ENCODE measurements around the gene PDXDC1.
"Not testable (repeated sequence)": the region's sequence is repeated elsewhere in the genome, so short reads cannot be mapped to it uniquely, and the experiment has no call there.

The PDXDC1 gene

DNA sequence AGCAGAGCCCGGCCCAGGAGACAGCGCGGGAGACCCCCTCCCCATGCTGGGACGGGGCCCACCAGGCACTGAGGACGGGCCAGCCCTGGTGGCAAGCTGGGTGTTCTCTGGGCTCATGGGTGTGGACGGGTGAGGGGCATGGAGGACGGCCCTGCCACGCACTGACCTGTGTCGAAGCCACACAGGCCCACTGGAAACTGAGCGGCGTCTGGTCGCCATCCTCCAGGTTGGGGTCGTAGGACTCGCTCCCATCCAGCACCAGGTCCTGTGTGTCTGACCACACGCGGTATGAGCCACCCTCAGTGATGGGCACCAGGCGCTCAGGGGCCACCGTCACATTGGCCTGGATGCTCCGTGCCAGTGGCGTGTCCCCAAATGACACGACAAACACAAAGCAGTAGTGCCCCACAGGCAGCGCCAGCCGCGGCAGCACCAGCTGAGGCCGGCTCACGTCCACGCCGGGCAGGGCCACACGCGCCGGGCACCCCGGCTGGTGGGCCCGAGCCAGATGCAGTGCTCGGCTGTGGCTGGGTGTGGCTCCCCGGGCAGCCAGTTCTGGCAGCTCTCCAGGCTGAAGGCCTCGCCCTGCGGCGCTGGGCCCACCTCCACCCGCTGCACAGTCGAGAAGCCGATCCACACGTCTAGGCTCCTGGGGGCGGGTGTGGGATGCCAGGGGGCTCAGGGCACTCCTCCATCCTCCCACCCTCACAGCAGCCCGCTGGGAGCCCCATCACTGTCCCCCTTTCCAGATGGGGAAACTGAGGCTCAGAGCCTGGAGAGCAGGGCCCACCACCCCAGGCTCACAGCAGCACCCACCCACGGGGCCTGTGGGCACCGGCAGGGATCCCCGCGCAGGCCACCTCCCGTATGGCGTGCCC is 160.9 kb downstream of the PDXDC1 start:
- DNase-seq, result not testable (repeated sequence)

DNA sequence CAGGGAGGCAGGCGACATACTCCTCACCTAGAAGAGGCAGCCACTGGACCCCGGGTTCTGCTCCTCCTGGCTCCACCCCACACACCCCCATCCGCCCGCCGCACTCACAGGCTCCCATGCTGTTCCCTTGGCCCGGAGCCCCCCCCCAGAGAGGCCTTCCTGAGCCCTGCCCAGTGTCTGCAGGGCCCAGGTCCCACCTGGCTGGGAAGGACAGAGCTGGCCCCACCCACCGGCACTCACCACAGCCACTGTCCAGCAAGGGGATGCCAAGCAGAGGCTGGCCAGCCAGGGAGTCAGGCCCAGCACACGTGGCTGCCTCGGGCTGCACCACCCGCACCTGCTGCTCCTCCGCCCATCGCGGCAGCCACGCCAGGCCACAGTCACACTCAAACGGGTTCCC is 162.7 kb downstream of the PDXDC1 start:
- not testable (repeated sequence) for DNase-seq

DNA sequence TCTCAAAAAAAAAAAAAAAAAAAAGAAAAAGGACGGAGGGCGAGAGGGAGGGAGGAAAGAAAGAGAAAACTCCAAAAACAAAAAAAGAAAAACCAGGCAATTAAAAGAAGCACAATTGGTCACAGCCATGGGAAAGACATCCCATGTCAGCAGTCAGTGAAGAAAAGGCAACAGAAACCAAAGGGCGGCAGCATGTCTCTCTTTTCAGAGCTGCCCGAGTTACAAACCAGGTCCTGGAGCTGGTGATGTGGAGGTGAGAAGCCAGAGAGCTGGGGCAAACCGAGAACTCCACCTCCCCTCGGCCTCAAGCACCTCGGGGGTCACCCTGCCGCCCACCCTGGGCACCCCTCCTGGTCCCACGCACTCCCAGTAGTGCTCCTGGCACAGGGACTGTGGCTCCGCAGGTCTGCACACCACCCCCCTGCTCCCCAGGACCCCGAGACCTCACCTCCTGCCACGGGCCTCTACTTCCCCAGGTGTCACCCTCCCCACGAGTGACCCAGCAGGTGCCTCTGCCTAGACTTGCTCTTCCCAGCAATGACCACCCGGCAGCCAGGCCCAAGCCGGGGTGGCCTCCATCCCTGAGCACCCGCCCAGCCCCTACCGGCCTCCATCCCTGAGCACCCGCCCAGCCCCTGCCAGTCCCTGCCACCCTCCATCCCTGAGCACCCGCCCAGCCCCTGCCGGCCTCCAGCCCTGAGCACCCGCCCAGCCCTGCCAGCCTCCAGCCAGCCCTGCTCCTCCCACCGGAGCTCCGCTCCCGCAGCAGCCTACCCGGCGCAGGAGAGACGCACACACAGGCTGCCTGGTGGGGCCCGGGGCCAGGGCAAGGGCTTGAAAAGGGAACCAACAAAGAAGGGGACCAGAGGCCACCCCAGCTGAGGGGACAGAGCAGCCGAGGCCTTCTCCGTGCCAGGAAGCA is 165.9 kb downstream of the PDXDC1 start:
- not testable (repeated sequence) for DNase-seq

DNA sequence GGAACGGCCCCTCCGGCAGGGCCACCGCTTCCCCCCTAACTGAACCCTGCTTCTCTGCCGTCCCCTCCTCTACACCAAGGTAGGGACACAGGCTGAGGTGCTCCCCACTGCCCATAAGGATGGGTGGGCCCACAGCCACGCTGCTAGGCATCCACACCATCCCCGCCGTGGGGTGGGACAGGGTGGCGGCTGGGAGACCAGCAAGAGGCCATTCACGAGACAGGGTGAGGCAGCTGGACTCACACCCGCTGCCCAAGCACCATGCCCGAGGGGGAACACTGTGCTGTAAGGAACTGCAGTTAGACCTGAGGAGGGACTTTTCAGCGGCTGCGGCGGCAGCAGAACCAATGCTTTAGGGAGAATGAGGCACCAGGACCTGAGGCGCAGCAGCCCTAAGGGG is 166.8 kb downstream of the PDXDC1 start:
- DNase-seq, result no peak

DNA sequence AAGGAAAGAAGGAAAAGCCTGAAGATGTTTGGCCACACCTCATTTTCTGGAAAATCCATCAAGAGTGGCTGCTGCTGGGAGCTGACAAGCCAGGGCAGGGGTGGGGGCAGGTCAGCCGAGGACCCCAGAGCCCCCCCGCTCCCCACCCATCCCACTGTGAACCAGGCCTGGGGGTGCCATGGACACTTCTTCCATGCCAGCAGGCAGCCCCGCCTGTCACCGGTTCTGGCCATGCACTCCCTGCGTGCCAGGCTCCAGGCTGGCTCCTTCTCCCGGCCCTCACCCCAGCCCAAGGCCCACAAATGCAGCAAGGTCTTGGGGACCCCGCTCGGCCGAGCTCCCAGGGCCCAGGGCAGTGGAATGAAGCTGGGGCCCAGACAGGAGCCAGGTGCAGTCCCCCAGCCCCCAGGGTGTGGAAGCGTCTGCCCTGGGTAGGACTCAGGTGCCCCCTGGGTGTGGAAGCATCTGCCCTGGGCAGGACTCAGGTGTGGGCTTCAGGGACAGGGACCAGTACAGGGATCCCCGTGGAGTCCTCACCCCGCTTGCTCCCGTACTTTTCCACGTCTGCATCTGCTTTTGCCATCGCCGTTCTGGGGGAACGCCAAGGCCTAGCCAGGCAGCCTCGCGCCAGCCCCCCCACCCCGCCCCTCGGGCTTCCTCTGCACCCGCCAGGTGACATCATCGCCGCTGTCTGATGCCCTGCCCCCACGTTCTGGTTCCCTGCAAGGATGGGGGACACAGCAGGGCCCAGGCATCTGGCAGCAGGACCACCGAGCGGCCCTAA is 167.5 kb downstream of the PDXDC1 start:
- DNase-seq, result not testable (repeated sequence)

DNA sequence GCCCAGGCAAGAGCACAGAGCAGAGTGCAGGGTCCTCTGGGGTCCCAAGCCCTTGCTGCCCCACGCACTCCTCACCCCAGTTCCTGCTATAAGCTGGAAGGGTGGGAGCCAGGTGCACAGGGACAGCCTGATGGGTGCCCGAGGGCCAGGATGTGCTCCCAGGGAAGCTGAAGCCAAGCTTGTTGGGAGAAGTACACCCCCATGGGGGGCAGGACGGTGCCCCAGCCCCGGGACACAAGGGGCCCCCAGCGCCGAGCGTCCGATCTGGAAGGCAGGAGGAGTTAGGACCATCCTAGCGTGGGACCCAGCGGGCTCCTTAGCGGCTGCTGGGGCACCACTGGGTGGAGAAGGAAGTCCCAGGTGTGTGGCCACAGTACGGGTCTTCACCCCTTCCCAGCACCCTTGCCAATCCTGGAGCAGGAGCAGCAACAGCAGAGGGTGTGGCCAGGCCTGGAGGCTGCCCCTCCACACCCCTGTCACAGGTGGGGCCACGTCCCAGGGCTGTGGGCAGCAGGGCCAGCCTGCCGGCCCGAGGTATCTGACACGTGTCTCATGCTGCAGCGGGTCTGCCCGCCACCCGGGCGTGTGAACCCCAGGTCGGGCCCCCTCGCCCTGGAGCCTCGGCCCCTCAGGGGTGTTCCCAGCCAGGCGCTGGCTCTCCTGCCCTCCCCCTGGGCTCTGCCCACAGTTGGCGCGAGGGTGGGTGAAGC is 168.2 kb downstream of the PDXDC1 start:
- not testable (repeated sequence) for DNase-seq

DNA sequence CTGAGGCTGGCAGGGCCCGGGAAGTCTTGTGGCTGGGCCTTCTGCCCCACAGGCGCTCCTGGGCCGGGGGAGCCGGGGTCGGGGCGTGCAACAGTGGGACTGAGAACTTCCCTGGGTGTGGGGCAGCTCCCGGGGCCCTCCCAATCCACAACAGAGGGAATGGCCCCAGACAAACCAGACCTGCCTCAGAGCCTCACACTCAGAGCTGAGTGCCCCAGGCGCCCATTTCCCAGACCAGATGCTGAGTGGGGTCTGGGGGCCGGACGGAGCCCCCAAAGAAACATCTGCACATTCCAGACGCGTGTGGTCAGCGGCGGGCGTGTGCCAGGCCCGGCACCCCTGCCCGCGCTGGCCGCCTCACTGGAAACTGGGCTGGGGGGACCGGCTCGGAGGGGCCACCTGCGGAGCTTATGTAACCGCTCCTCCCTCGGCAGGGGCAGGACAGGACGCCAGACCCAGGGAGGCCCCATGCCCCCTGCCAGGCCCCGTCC is 168.8 kb downstream of the PDXDC1 start:
- DNase-seq, result not testable (repeated sequence)

DNA sequence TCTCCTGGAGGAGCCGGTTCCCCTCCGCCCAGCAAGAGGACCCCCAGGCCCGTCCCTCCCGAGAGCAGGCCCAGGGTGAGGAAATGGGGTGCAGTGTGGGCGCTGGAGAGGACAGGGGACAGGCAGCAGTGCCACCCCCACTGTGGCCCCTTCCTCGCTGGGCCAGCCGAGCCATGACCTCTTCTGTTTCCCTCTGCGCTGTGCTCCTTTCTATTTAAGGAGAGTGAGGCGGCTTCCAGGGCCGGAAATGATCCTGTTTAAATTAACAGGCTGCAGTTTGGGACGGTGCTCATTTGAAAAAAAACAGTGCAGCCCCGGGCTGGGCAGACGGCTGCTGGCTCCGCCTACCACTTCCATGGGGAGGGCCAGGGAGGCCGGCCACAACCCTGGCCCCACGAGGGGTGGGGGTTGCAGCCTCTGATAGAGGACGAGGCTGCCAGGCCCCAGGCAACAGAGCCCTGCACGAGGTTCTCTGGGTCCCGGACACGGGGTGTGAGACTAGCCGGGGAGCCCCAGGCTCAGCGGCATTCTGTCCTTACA is 169.3 kb downstream of the PDXDC1 start:
- DNase-seq, result not testable (repeated sequence)

DNA sequence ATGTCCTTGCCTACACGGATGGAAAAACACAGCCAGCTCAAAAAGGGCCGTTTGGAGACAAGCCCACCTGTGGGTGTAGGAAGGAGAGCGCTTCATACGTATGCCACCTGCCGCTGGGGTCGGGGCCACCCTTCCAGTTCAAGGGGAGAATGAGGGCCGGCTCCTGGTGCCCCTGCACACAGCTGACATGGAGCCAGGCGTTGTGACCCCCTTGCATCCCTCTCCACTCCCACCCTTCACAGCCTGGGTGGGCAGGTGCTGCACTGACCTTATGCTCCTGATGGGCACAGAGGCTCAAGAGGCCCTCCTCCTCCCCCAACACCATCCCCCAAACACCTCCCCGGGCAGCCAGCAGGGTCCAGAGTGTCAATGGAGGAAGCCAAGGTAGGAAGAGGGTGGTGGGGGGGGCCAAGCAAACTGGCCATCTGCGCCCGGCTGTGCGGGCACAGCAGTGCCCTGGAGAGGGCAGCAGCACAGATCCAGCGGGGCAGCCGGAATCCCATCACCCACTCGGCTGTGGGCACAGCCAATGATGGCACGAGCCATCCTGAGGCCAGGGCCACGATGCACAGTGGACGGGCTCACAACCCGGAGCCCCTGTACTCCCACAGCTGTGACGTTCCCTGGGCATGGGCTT is 170.1 kb downstream of the PDXDC1 start:
- not testable (repeated sequence) for DNase-seq

DNA sequence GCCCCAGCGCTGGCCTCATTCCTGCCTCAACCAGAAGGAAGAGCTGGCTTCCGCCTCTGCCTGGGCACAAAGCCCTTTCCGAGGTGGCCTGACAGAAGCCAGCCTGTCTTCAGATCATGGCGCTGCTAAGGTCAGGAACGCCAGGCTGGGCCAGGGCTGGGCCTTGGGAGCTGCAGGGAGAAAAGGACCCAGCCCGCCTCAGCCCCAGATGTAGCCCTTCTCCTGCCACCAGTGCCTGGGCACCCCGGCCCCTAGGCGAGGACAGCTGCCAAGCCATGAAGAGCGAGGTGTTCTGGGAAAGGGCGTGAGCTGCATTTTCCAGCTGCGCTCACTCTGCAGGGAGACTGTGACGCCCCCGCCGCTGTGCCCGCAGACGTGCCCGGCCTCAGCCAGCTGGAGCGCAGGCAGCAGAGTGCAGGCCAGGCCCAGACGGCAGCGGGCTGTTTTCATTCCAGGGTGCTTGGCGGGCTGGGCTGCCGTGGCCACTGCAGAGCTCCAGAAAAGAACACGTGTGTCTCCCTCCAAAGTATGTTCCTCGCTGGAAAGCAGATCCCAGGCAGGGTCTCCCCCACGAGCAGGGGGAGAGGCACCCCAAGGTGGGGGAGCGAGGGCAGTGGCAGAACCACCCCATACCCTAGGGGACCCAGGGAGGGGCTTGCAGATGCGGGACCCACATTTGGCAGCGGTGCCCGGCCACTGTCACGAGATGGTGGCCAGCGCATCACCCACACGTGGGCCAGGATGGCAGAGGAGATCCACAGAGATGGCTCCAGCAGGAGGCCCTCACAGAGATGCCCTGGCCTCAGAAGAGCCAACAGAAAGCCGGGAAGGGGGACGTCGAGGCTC is 170.8 kb downstream of the PDXDC1 start:
- DNase-seq, result not testable (repeated sequence)

DNA sequence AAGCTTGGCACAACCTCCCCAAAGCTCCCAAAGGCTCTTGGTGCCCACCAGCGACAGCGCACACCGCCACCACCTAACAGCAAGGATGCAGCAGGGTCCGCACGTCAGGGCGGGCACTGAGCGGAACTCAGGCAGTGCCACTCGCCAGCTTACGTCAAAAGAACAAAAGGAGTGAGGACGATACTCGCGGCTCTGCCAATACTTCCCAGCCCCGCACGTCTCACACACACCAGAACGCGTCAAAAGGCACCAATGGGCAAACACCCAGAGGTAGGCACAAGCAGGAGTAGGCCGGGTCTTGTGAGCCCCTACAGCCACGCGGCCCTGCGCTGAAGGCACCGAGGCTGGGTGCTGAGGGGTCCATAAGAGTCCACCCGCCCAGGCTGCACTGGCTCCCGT is 171.4 kb downstream of the PDXDC1 start:
- not testable (repeated sequence) for DNase-seq

DNA sequence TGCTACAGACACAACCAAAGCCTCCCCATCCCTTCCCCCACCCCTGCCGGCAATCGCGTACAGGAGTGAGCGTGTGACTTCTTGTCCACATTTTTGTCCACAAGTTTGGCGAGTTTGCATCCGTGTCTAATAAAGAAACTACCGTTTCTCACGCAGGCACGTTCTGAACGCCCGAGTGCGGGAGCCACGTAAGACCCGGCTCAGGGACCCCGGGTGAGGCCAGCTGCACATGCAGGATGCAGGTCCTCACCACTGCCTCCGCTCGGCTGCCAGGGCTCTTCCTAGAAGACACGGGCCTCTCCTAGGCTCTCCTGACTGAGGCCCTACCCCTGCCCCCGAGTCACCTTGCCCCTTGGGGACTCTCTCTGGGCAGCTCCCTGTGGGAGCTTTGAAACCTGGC is 174.0 kb downstream of the PDXDC1 start:
- not testable (repeated sequence) for DNase-seq

DNA sequence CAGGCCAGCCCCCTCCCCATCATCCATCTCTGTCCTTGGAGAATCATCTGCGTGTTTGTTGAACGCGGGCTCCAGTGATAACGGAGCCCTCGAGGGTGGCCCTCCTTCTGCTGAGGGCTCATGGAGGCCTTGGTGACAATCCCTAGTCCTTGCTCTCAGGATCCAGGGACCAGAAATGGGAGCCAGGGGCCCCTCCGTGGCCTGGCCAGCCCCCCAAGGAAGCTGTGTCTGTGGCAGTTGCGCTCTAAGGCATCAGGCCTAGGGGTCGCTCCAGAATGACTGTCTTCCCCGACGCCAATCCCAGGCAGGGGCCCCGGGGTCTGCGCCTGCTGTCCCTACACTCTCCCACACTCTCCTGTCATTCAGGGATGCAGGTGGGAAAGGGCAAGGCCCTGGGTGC is 174.4 kb downstream of the PDXDC1 start:
- DNase-seq, result not testable (repeated sequence)

DNA sequence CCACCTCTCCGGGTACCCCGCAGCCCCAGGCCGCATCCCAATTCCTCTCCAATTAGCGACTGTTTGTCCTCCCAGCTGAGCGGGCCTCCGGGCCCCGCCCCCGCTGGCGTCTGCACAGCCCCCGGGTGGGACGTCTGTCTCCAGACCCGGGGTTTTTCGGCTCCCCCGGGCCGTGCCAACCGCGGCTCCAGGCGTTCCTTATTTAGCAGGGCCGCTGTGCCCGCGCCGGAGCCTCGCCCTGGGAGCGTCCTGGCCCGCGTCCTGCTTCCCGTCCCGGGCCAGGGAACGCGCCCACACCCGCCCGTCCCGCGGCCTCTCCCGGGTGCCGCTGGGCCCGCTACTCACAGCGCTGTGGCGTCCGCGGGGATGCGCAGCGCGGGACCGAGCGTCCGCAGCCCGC is 179.2 kb downstream of the PDXDC1 start:
- DNase-seq, result not testable (repeated sequence)

DNA sequence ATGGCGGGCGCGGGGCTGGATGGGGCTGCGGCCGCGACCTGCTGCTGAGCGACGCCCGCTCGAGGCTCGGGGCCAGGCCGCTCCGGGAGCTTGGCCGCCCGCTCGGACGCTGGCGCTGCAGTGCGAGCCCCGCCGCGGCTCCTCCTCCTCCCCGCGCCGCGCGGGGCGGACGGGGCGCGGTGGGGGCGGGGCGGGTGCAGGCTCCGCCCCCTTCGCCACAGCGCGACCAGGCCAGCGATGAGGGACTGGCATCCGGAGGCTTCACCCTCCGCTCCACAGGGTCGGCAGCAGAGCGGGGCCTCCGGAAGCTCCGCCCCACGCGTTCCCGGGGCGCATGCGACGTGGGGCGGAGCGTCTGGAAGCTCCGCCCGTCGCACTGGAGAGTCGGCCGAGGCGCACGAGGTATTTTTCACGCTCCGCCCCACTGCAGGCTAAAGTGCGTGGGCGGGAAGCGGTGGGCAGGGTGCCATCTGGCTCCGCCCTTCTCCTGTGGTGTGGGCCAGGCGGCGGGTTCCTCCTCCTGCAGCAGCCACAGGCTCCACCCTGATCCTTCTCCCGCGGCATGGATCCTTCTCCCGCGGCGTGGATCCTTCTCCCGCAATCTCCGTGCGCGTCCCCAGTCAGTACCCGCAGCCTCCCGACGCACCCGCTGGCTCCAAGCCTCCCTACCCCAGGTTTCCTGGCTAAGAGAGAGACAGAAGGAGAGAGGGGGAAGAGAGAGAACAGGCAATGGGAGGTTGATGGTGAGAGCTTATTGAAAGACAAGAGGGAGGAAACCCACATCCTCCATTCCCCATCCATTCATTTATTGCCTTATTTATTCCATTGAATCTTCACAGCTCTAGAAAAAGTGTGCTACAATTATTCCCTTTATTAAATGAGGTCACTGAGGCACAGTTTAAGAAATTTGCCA is 180.1 kb downstream of the PDXDC1 start:
- DNase-seq, result peak; percentile 72

DNA sequence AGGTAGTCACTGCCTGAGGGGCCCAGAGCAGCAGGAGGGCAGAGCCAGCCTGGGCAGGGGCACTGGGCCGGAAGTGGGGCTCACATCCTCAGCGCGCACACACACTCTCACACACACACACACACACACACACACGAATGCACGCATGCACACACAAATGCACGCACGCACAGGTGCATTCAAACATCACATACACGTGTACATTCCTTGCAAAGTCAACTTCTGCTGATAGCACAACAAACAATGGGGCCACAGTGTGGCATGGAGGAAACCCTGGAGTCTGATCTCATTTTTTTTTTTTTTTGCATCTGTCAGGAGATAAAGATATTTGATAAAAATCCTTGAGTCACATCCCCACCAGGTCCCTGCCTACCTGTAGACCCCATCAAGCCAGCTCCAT is 182.8 kb downstream of the PDXDC1 start:
- not testable (repeated sequence) for DNase-seq

DNA sequence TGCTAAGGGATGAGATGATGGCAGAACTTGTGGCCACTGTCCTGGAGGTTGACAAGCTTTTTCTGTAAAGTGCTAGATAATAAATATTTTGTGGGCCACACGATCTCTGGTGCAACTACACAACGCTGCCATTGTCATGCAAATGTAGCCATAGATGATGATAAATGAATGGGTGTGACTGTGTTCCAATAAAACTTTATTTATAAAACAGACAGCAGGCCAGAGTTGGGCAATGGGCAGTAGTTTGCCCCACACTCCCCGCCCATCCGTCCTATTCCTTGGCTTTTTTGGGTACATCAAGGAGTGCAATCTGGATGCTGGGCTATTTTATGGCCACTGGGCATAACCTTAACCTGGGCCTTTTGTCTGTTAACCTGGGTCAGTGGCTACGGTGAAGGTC is 184.8 kb downstream of the PDXDC1 start:
- not testable (repeated sequence) for DNase-seq

DNA sequence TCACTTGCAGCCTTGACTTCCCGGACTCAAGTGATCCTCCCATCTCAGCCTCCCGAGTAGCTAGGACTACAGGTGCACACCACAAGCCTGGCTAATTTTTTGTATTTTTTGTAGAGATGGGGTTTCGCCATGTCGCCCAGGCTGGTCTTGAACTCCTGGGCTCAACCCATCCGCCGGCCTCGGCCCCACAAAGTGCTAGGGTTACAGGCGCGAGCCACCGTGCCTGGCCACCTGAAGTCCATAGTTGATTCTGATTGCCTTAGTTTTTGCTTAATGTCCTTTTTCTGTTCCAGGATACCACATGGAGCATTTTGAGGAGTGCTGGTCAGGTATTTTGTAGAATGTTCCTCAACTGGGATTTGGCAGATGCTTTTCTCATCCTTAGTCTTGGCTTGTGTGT is 185.7 kb downstream of the PDXDC1 start:
- not testable (repeated sequence) for DNase-seq

DNA sequence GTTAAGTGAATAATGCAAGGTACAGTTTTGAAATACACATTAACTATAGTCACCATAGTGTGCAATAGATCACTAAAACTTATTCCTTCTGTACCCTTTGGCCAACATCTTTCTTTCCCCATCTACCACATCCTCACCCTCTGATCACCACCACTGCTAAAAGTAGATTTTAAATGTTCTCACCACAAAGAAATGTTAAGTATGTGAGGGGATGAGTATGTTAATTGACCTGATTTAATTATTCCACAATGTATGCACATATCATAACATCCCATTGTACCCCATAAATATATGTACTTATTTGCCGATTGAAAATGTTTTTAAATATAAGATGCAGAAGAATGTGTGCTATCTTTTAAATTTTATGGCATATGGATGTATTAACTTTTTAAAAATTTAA is 188.2 kb downstream of the PDXDC1 start:
- not testable (repeated sequence) for DNase-seq

Measured in NCI-H226 (cell line).